HCT116 (cell line): ENCODE results near the gene WDR43. TPM values are rescaled to one million over a fixed set of nuclear protein-coding genes. Genes with fewer than 3 reads are reported as not detected.

Experiments
- ATAC-seq: fragments of 200-7000 bp; cut with Tn5 transposase; 2 replicates; pipeline ENCODE4 v1.9.1; 2020; ENCODE audit warnings: mild to moderate bottlenecking, moderate library complexity
- BruUV-seq: library from RNA; stranded (reverse); fragments of 400-500 nt; replicated peaks from 2 replicates; lab custom pipeline; 2021; lab: Mats Ljungman, UMichigan
- CTCF ChIA-PET: fragments of 300-600 bp; sonication (Branson Sonifier 250); formaldehyde crosslinking; loops from one replicate; lab custom pipeline; 2021; ENCODE audit warnings: antibody characterized with exemption; lab: Charles Lee
- POLR2A ChIA-PET: fragments of 300-600, 350-600 bp; sonication (Branson Sonifier 250); formaldehyde crosslinking; loops from one replicate; lab custom pipeline; 2021; ENCODE audit warnings: antibody characterized with exemption; lab: Charles Lee
- RAD21 ChIA-PET, 2 experiments: fragments of 300-600 bp; sonication (Branson Sonifier 250); formaldehyde crosslinking; loops; one replicate each; lab custom pipeline; 2023; ENCODE audit warnings: low total read pairs in 2 of 2; ENCODE audit not compliant: uncharacterized antibody in 2 of 2, unreplicated experiment in 2 of 2, low non-redundant PET in 1 of 2; lab: Charles Lee
- DNase-seq: peaks from one replicate; pipeline ENCODE4 v3.0.0-alpha.2; 2010; ENCODE audit warnings: low read depth, low spot score
- H2AFZ ChIP-seq: fragments of 200-600 bp; shearing (Covaris generic), sonication (generic); 2 replicates; pipeline ENCODE4 v1.6.1; 2017; ENCODE audit warnings: low read depth, mixed run types, mixed read lengths, antibody characterized with exemption, low read length; ENCODE audit not compliant: poor library complexity, severe bottlenecking
- H3K27ac ChIP-seq: 2 replicates; pipeline ENCODE4 v1.5.1; 2012; ENCODE audit warnings: low read depth, low read length
- H3K27me3 ChIP-seq: fragments of 200-600 bp; sonication (generic); 2 replicates; pipeline ENCODE4 v1.6.1; 2016; ENCODE audit warnings: mixed run types, low read length, mixed read lengths; ENCODE audit not compliant: insufficient read depth
- H3K36me3 ChIP-seq, 2 experiments: fragments of 200-500 bp in 1 of 2; fragments of 200-600 bp in 1 of 2; sonication (Bioruptor generic) in 1 of 2; sonication (generic) in 1 of 2; 2 replicates each; pipeline versions ENCODE4 v1.5.1 to v1.6.1; 2014 to 2016; ENCODE audit warnings: low read length in 2 of 2, inconsistent platforms in 1 of 2, mixed read lengths in 1 of 2, mixed run types in 1 of 2; ENCODE audit not compliant: insufficient read depth in 2 of 2, control insufficient read depth in 1 of 2
- H3K4me1 ChIP-seq, 2 experiments: fragments of 200-600 bp in 1 of 2; sonication (generic) in 1 of 2; 2 replicates each; pipeline versions ENCODE4 v1.5.1 to v1.6.1; 2012 to 2017; ENCODE audit warnings: low read length in 2 of 2, inconsistent platforms in 1 of 2, mild to moderate bottlenecking in 1 of 2, mixed read lengths in 1 of 2, mixed run types in 1 of 2, moderate library complexity in 1 of 2; ENCODE audit not compliant: insufficient read depth in 2 of 2, control insufficient read depth in 1 of 2
- H3K4me2 ChIP-seq: fragments of 200-600 bp; sonication (generic); 2 replicates; pipeline ENCODE4 v1.6.1; 2017; ENCODE audit warnings: mixed run types, low read length, mixed read lengths
- H3K4me3 ChIP-seq, 2 experiments: fragments of 200-600 bp in 1 of 2; sonication (generic) in 1 of 2; replicated peaks in 1 of 2; 2 replicates each; pipeline ENCODE4 v1.5.1; 2011 to 2016; ENCODE audit warnings: low read length in 2 of 2, control low read depth in 1 of 2, low read depth in 1 of 2, mild to moderate bottlenecking in 1 of 2, mixed read lengths in 1 of 2, mixed run types in 1 of 2
- H3K79me2 ChIP-seq: fragments of 200-600 bp; sonication (generic); 2 replicates; pipeline ENCODE4 v1.6.1; 2017; ENCODE audit warnings: mild to moderate bottlenecking, mixed run types, low read length, moderate library complexity, mixed read lengths; ENCODE audit not compliant: insufficient read depth
- H3K9ac ChIP-seq: fragments of 200-600 bp; sonication (generic); 2 replicates; pipeline ENCODE4 v1.6.1; 2016; ENCODE audit warnings: low read length, mixed read lengths
- H3K9me2 ChIP-seq: fragments of 200-600 bp; sonication (generic), shearing (Covaris generic); 2 replicates; pipeline ENCODE4 v1.6.1; 2017; ENCODE audit warnings: mixed run types, mild to moderate bottlenecking, moderate library complexity; ENCODE audit not compliant: insufficient read depth
- H3K9me3 ChIP-seq, 2 experiments: fragments of 200-500 bp in 1 of 2; fragments of 200-600 bp in 1 of 2; sonication (Bioruptor generic) in 1 of 2; sonication (generic) in 1 of 2; 2 replicates each; pipeline ENCODE4 v1.6.1; 2014 to 2017; ENCODE audit warnings: low read length in 2 of 2, mixed read lengths in 2 of 2, inconsistent platforms in 1 of 2, low read depth in 1 of 2, mild to moderate bottlenecking in 1 of 2, mixed run types in 1 of 2, moderate library complexity in 1 of 2; ENCODE audit not compliant: control insufficient read depth in 1 of 2, insufficient read depth in 1 of 2
- H4K20me1 ChIP-seq: fragments of 200-600 bp; sonication (generic), shearing (Covaris generic); 2 replicates; pipeline ENCODE4 v1.6.1; 2017; ENCODE audit warnings: mixed run types, mild to moderate bottlenecking, moderate library complexity; ENCODE audit not compliant: insufficient read depth
- CEBPB ChIP-seq: IDR thresholded peaks from 2 replicates; pipeline ENCODE4 v1.6.1; 2012; ENCODE audit warnings: low read depth
- CTCF ChIP-seq, 3 experiments: fragments of 200-600 bp in 1 of 3; sonication (generic) in 1 of 3; IDR thresholded peaks in 2 of 3; conservative IDR thresholded peaks in 1 of 3; 2 replicates each; pipeline ENCODE4 v1.5.1; 2012 to 2017; ENCODE audit warnings: low read depth in 2 of 3, low read length in 2 of 3, antibody characterized with exemption in 1 of 3, borderline replicate concordance in 1 of 3, control low read depth in 1 of 3, mild to moderate bottlenecking in 1 of 3, mixed read lengths in 1 of 3, mixed run types in 1 of 3, moderate library complexity in 1 of 3; ENCODE audit not compliant: insufficient read depth in 1 of 3
- EGR1 ChIP-seq: IDR thresholded peaks from 2 replicates; pipeline ENCODE4 v1.6.1; 2012; ENCODE audit warnings: low read depth
- ELF1 ChIP-seq: IDR thresholded peaks from 2 replicates; pipeline ENCODE4 v1.6.1; 2012; ENCODE audit warnings: low read depth, borderline replicate concordance
- FOSL1 ChIP-seq: IDR thresholded peaks from 2 replicates; pipeline ENCODE4 v1.6.1; 2012; ENCODE audit warnings: low read depth
- MAX ChIP-seq: IDR thresholded peaks from 2 replicates; pipeline ENCODE4 v1.6.1; 2012
- POLR2A ChIP-seq: IDR thresholded peaks from 2 replicates; pipeline ENCODE4 v1.7.0; 2011; ENCODE audit warnings: borderline replicate concordance; ENCODE audit not compliant: insufficient read depth, insufficient read length; ENCODE audit errors: extremely low read depth
- POLR2AphosphoS5 ChIP-seq: IDR thresholded peaks from 2 replicates; pipeline ENCODE4 v1.6.1; 2011; ENCODE audit warnings: mild to moderate bottlenecking, low read depth, low read length, moderate library complexity
- RAD21 ChIP-seq: IDR thresholded peaks from 2 replicates; pipeline ENCODE4 v1.6.1; 2012; ENCODE audit warnings: low read depth, mild to moderate bottlenecking
- SIN3A ChIP-seq: IDR thresholded peaks from 2 replicates; pipeline ENCODE4 v1.6.1; 2012; ENCODE audit warnings: low read depth
- SRF ChIP-seq: IDR thresholded peaks from 2 replicates; pipeline ENCODE4 v1.6.1; 2012; ENCODE audit warnings: low read depth
- TCF7L2 ChIP-seq: IDR thresholded peaks from 2 replicates; pipeline ENCODE4 v1.7.0; 2011; ENCODE audit warnings: borderline replicate concordance, inconsistent platforms; ENCODE audit not compliant: insufficient read depth, insufficient read length; ENCODE audit errors: extremely low read depth
- YY1 ChIP-seq: IDR thresholded peaks from 2 replicates; pipeline ENCODE4 v1.6.1; 2011; ENCODE audit warnings: low read length, low read depth, moderate library complexity, mild to moderate bottlenecking; ENCODE audit not compliant: insufficient replicate concordance; ENCODE audit errors: extremely low read depth
- ZFX ChIP-seq: fragments of 450-650 bp; IDR thresholded peaks from 2 replicates; pipeline ENCODE4 v1.6.1; 2017
- intact Hi-C: fragments of 100-400 bp; cut with micrococcal nuclease; formaldehyde crosslinking; loops from 2 replicates; pipeline ENCODE4 v1.10.0; 2022
- total RNA-seq: library from RNA; stranded (reverse); gene quantifications from one replicate; pipeline ENCODE4 v1.2.1, GENCODE V29; 2021; ENCODE audit not compliant: unreplicated experiment
- TF ChIP-seq, protein P1 (sequence below): IDR thresholded peaks from 2 replicates; pipeline ENCODE4 v1.6.1; 2011; ENCODE audit warnings: mild to moderate bottlenecking, low read length, moderate library complexity; ENCODE audit not compliant: insufficient replicate concordance; ENCODE audit errors: extremely low read depth
- TF ChIP-seq, protein P2 (sequence below): IDR thresholded peaks from 2 replicates; pipeline ENCODE4 v1.6.1; 2012; ENCODE audit warnings: low read depth

The WDR43 gene
- total RNA-seq, 1 experiment from 2014 or later, result 119 TPM

GRCh38 chr2:28944535-28945248, 50.2 kb downstream of the WDR43 start (continued):
- TF ChIP-seq ELF1 (no peak), POLR2A (no peak), FOSL1 (no peak), RAD21 (no peak), EGR1 (no peak), POLR2AphosphoS5 (no peak), SRF (no peak), MAX (no peak), ZFX (no peak)
- TF ChIP-seq, all 23 proteins: peak for 0

DNA sequence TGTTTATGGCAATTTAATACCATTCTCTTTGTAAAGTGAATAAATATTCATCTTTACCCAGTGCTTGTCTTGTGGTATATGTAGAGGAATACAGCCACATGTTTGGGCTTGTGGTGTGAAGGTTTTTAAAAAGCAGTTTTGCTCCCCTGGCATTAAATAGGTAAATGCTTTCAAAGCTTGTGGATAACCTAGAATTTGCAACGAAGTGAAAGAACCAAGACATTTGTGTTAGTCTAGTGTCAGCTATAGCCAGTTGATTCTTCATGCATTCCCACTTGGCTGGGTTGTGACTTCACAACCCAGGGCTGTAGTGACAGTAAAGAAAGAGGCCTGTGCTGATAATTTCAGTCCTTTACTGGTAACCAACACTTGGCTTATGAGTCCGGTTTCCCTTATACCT, 53.7 kb downstream of the WDR43 start:
- Histone ChIP-seq H3K27me3 (no peaks in the 10 kb centered on the region), H3K9me3 (0 out of 4 replicates have a peak, but pooled peaks cover 0 to 4% of the 10 kb centered on the region in 2 experiments), H3K36me3 (peaks cover 50 to 60% of the 10 kb centered on the region in 2 experiments), H3K4me1 (peaks cover 0 to 22% of the 10 kb centered on the region in 2 experiments; a peak in 2 of 4 replicates), H3K9ac (no peak overlapping the region), H3K27ac (no peak overlapping the region), H3K4me3 (no peak overlapping the region), H3K79me2 (peaks cover 35% of the 10 kb centered on the region), H4K20me1 (peaks cover 29% of the 10 kb centered on the region; the same call in 1 of the 2 replicates), H3K4me2 (no peak overlapping the region), H3K9me2 (0 out of 2 replicates have a peak, but pooled peaks cover 3% of the 10 kb centered on the region), H2AFZ (no peak overlapping the region)
- DNase-seq (no peak), ATAC-seq (no peak)
- ChIA-PET RAD21 (no interaction called here), POLR2A (no interaction called here), CTCF (interaction anchor here (0.7 kb wide), 1 partner anchor 128 kb away, joined by 3 read pairs; no protein-coding TSS in a partner anchor)
- intact Hi-C loops, result no loop called here
- no TSS peak for BruUV-seq
- TF ChIP-seq YY1, result no peak
- TF ChIP-seq, protein P1, sequence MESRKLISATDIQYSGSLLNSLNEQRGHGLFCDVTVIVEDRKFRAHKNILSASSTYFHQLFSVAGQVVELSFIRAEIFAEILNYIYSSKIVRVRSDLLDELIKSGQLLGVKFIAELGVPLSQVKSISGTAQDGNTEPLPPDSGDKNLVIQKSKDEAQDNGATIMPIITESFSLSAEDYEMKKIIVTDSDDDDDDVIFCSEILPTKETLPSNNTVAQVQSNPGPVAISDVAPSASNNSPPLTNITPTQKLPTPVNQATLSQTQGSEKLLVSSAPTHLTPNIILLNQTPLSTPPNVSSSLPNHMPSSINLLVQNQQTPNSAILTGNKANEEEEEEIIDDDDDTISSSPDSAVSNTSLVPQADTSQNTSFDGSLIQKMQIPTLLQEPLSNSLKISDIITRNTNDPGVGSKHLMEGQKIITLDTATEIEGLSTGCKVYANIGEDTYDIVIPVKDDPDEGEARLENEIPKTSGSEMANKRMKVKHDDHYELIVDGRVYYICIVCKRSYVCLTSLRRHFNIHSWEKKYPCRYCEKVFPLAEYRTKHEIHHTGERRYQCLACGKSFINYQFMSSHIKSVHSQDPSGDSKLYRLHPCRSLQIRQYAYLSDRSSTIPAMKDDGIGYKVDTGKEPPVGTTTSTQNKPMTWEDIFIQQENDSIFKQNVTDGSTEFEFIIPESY, result no peak
- TF ChIP-seq ZFX, result no peak
- TF ChIP-seq MAX, result no peak
- TF ChIP-seq, protein P2, sequence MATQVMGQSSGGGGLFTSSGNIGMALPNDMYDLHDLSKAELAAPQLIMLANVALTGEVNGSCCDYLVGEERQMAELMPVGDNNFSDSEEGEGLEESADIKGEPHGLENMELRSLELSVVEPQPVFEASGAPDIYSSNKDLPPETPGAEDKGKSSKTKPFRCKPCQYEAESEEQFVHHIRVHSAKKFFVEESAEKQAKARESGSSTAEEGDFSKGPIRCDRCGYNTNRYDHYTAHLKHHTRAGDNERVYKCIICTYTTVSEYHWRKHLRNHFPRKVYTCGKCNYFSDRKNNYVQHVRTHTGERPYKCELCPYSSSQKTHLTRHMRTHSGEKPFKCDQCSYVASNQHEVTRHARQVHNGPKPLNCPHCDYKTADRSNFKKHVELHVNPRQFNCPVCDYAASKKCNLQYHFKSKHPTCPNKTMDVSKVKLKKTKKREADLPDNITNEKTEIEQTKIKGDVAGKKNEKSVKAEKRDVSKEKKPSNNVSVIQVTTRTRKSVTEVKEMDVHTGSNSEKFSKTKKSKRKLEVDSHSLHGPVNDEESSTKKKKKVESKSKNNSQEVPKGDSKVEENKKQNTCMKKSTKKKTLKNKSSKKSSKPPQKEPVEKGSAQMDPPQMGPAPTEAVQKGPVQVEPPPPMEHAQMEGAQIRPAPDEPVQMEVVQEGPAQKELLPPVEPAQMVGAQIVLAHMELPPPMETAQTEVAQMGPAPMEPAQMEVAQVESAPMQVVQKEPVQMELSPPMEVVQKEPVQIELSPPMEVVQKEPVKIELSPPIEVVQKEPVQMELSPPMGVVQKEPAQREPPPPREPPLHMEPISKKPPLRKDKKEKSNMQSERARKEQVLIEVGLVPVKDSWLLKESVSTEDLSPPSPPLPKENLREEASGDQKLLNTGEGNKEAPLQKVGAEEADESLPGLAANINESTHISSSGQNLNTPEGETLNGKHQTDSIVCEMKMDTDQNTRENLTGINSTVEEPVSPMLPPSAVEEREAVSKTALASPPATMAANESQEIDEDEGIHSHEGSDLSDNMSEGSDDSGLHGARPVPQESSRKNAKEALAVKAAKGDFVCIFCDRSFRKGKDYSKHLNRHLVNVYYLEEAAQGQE, result no peak
- TF ChIP-seq CTCF (IDR thresholded peaks at IDR 0.05 in 2 of 3, conservative IDR thresholded peaks at IDR 0.05 in 1 of 3; ENCODE audit: borderline replicate concordance in 1 of 3, insufficient read depth in 1 of 3, low read depth in 2 of 3, low read length in 2 of 3), result no peak
- no peak for TF ChIP-seq EGR1
- no peak for TF ChIP-seq TCF7L2
- no peak for TF ChIP-seq CEBPB
- TF ChIP-seq SRF, result no peak
- TF ChIP-seq SIN3A, result no peak
- TF ChIP-seq RAD21, result no peak
